ENCODE data around the gene MYO15A. TPM values are rescaled to one million over a fixed set of nuclear protein-coding genes. Genes with fewer than 3 reads are reported as not detected.

The MYO15A gene
- total RNA-seq, 4 donors from 2014 or later: 1.1 to 4.2 (median 1.2) TPM

GRCh38 chr17:18191967-18192366, 83.4 kb downstream of the MYO15A start:
- in situ Hi-C loops (cut with MboI; ENCODE audit: low pct_ligation_motif_present in 1 of 4, low pct_unique_long_range_greater_than_20kb in 1 of 4, low sequenced_read_pairs in 3 of 4) (no loop called here), intact Hi-C loops (cut with DNase I; ENCODE audit: low total_unique reads) (no loop called here)
- H3K4me3 ChIP-seq: no peak overlapping the region
- H3K4me1 ChIP-seq: peaks cover 38 to 56% (median 50%) of the 10 kb centered on the region in 4 donors
- no peak overlapping the region for H3K27ac ChIP-seq
- TF ChIP-seq POLR2AphosphoS5 (IDR thresholded peaks at IDR 0.05) (no peak), POLR2A (IDR thresholded peaks at IDR 0.05) (no peak), CTCF (IDR thresholded peaks at IDR 0.05) (peak in 2 of 5 experiments; percentile 8 to 15), EP300 (IDR thresholded peaks at IDR 0.05; ENCODE audit: low read depth) (no peak)
- DNase-seq: no peak
- H3K27me3 ChIP-seq: no peaks in the 10 kb centered on the region
- no peaks in the 10 kb centered on the region for H3K9me3 ChIP-seq
- peaks cover 0 to 22% (median 9%) of the 10 kb centered on the region in 4 donors for H3K36me3 ChIP-seq
- 79% methylated on average over 2 of the region's 2 CpGs; no CpG with 5 or more reads in 1 of the 2 donors for WGBS, 2 donors (ENCODE audit: low coverage in 1 of 2)

- no peaks in the 10 kb centered on the region for H3K9me3 ChIP-seq
- no peak for DNase-seq
- peaks cover 0 to 36% (median 13%) of the 10 kb centered on the region in 4 donors for H3K36me3 ChIP-seq
- TF ChIP-seq POLR2A (IDR thresholded peaks at IDR 0.05) (no peak), POLR2AphosphoS5 (IDR thresholded peaks at IDR 0.05) (no peak), CTCF (IDR thresholded peaks at IDR 0.05) (no peak), EP300 (IDR thresholded peaks at IDR 0.05; ENCODE audit: low read depth) (no peak)
- peaks cover 22 to 45% (median 29%) of the 10 kb centered on the region in 4 donors for H3K4me1 ChIP-seq
- no peaks in the 10 kb centered on the region for H3K27me3 ChIP-seq
- intact Hi-C loops (cut with DNase I; ENCODE audit: low total_unique reads): no loop called here
- in situ Hi-C loops (cut with MboI; ENCODE audit: low pct_ligation_motif_present in 1 of 4, low pct_unique_long_range_greater_than_20kb in 1 of 4, low sequenced_read_pairs in 3 of 4): no loop called here
- H3K4me3 ChIP-seq: no peak overlapping the region
- no peak overlapping the region for H3K27ac ChIP-seq
- 92 to 100% methylated on average over 1 to 4 of the region's 4 CpGs for WGBS, 2 donors (ENCODE audit: low coverage in 1 of 2)
These were observed 85.8 kb downstream of the MYO15A start for GRCh38 chr17:18194394-18194793.

- H3K4me3 ChIP-seq: no peak overlapping the region
- DNase-seq: no peak
- H3K4me1 ChIP-seq: peaks cover 18 to 41% (median 25%) of the 10 kb centered on the region in 4 donors
- in situ Hi-C loops (cut with MboI; ENCODE audit: low pct_ligation_motif_present in 1 of 4, low pct_unique_long_range_greater_than_20kb in 1 of 4, low sequenced_read_pairs in 3 of 4): no loop called here
- peaks cover 0 to 36% (median 13%) of the 10 kb centered on the region in 4 donors for H3K36me3 ChIP-seq
- H3K27ac ChIP-seq: no peak overlapping the region
- 78 to 90% methylated on average over 2 to 4 of the region's 4 CpGs for WGBS, 2 donors (ENCODE audit: low coverage in 1 of 2)
- intact Hi-C loops (cut with DNase I; ENCODE audit: low total_unique reads): no loop called here
- TF ChIP-seq CTCF (IDR thresholded peaks at IDR 0.05): no peak
- TF ChIP-seq POLR2A (IDR thresholded peaks at IDR 0.05): no peak
- TF ChIP-seq EP300 (IDR thresholded peaks at IDR 0.05; ENCODE audit: low read depth): no peak
- TF ChIP-seq POLR2AphosphoS5 (IDR thresholded peaks at IDR 0.05): no peak
- no peaks in the 10 kb centered on the region for H3K27me3 ChIP-seq
- H3K9me3 ChIP-seq: no peaks in the 10 kb centered on the region
These were observed 86.2 kb downstream of the MYO15A start for GRCh38 chr17:18194804-18195203.

- Histone ChIP-seq H3K36me3 (peaks cover 0 to 36% (median 13%) of the 10 kb centered on the region in 4 donors), H3K9me3 (no peaks in the 10 kb centered on the region), H3K4me3 (no peak overlapping the region), H3K27me3 (no peaks in the 10 kb centered on the region), H3K27ac (no peak overlapping the region), H3K4me1 (peaks cover 14 to 37% (median 22%) of the 10 kb centered on the region in 4 donors)
- in situ Hi-C loops (cut with MboI; ENCODE audit: low pct_ligation_motif_present in 1 of 4, low pct_unique_long_range_greater_than_20kb in 1 of 4, low sequenced_read_pairs in 3 of 4): no loop called here
- 87 to 90% methylated on average over 3 to 5 of the region's 5 CpGs for WGBS, 2 donors (ENCODE audit: low coverage in 1 of 2)
- DNase-seq: no peak
- TF ChIP-seq EP300 (IDR thresholded peaks at IDR 0.05; ENCODE audit: low read depth) (no peak), POLR2A (IDR thresholded peaks at IDR 0.05) (no peak), POLR2AphosphoS5 (IDR thresholded peaks at IDR 0.05) (no peak), CTCF (IDR thresholded peaks at IDR 0.05) (no peak)
- intact Hi-C loops (cut with DNase I; ENCODE audit: low total_unique reads): no loop called here
These were observed 86.7 kb downstream of the MYO15A start for GRCh38 chr17:18195246-18195645.
